ENCODE data around the gene PHTF2.
"Not testable (repeated sequence)": the region's sequence is repeated elsewhere in the genome, so short reads cannot be mapped to it uniquely, and the experiment has no call there.

PHTF2 gene

GRCh38 chr7:77989981-77990566, 191.5 kb downstream of the PHTF2 start:
- no peak for DNase-seq (ENCODE audit: low read depth)

GRCh38 chr7:77991656-77992055, 193.1 kb downstream of the PHTF2 start:
- no peak for DNase-seq (ENCODE audit: low read depth)

- DNase-seq (ENCODE audit: low read depth), result no peak
Measured at GRCh38 chr7:77993838-77994237, 195.3 kb downstream of the PHTF2 start.

GRCh38 chr7:77995717-77996116, 197.1 kb downstream of the PHTF2 start:
- DNase-seq (ENCODE audit: low read depth), result no peak

- not testable (repeated sequence) for DNase-seq (ENCODE audit: low read depth)
Measured at GRCh38 chr7:77999168-77999567, 200.6 kb downstream of the PHTF2 start.

GRCh38 chr7:78002021-78002420, 203.4 kb downstream of the PHTF2 start:
- DNase-seq (ENCODE audit: low read depth), result no peak

GRCh38 chr7:78002715-78003114, 204.1 kb downstream of the PHTF2 start:
- no peak for DNase-seq (ENCODE audit: low read depth)

GRCh38 chr7:78006063-78006755, 207.6 kb downstream of the PHTF2 start:
- DNase-seq (ENCODE audit: low read depth), result no peak

All from activated gamma-delta T cell treated with anti-CD3 and anti-CD28 coated beads, Interleukin-2, amount 50 U/mL, for 16 hours (primary cell).